T-helper 9 cell (primary cell): ENCODE data around the gene KAZN.

ENCODE experiments used
- DNase-seq: peaks from one replicate; pipeline ENCODE4 v3.0.0-alpha.2; 2020

Gene KAZN

GRCh38 chr1:14999441-14999840 lies 401.0 kb downstream of the KAZN start:
- no peak for DNase-seq

DNA sequence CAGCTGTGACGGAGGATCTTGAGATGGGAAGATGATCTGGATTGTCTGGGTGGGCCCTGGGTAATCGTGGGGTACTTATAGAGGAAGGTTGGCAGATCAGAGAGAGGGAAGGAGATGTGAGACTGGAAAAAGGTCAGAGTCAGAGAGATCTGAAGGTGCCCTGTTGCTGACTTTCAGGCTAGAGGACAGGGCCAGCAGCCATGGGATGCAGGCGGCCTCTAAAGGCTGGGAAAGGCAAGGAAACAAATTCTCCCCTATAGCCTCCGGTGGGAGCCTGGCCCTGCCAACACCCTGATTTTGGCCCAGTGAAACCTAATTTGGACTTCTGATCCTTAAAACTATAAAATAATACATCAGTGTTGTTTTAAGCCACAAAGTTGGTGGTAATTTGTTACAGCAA lies 401.5 kb downstream of the KAZN start:
- no peak for DNase-seq

- no peak for DNase-seq
These were observed 402.2 kb downstream of the KAZN start for GRCh38 chr1:15000671-15001070.

DNA sequence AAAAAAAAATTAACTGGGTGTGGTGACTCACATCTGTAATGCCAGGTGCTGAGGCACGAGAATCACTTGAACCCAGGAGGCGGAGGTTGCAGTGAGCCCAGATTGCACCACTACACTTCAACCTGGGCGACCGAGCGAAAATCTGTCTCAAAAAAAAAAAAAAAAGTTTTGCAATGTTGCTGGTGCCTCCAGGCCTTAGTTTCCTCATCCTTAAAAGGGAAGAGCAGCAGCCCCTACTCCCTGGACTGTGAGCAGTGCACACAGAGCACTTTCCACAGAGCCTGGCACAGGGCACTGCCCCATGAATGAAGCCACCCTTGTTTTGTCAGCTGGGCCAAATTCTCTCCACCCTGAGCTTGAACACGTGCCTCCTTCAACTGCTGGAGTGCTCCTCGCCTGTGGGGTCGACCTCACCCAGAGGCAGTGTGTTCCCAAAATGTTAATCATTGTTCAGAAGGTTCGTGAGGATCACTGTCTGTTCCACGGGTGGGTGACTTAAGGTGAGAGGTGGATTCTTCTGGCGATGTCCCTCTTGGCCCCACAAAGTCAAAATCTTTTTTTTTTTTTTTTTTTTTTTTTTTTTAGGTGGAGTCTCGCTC lies 402.9 kb downstream of the KAZN start:
- no peak for DNase-seq

DNA sequence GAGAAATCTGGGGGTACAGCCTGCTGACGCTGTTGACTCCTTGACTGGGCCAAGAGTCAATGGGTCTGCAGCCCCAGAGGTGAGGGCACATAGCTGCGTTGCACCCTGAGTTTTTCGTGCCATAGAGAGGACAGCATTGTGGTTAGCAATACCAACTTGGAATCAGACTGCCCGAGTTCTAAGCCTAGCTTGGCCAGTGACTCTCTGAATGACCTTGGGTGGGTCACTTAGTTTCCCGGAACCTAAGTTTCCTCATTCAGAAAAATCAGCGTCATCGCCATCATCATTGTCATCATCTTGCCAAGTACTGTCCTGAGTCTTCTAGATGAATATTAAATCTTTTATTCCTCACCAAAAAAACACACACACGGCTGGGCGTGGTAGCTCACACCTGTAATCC lies 403.8 kb downstream of the KAZN start:
- DNase-seq, result no peak

GRCh38 chr1:15004396-15004795 lies 405.9 kb downstream of the KAZN start:
- no peak for DNase-seq

DNA sequence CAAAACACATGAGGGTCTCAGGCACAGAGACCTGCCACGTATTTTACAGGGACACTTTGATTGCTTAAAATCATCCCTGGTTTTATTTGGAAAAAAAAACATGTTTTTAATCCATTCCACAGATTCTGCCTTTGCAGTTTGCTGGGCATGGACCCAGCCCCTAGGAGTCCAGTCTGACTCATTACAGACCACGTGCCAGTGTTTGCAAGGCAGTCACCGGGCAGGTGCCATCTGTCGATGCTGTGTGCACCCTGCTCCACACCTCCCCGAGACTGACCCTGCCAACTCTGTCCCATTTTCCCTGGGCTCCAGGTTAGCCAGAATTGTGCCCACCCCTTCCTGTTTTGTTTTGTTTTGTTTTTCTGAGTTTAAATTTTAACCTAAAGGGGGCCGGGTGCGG lies 406.6 kb downstream of the KAZN start:
- no peak for DNase-seq

- DNase-seq, result no peak
These were observed 408.9 kb downstream of the KAZN start for GRCh38 chr1:15007368-15007767.

DNA sequence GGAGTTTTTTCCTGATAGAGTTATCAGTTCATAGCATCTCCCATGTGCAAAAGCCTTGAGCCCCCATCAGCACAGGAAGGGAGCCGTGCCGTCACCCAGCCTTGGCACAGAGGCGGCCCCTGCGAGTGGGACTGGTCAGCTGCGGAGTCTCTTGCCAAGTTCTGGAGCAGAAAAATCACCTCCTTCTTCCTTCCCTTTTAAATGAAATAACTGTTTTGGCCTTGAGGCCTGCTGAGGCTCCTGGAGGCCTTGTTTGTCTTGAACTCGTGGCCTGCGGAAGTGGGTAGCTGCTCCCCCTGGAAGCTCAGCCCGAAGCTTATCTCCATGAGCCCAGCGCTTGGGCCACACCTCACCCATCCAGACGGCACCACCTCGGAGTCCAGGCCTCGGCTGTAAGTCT lies 409.4 kb downstream of the KAZN start:
- no peak for DNase-seq

DNA sequence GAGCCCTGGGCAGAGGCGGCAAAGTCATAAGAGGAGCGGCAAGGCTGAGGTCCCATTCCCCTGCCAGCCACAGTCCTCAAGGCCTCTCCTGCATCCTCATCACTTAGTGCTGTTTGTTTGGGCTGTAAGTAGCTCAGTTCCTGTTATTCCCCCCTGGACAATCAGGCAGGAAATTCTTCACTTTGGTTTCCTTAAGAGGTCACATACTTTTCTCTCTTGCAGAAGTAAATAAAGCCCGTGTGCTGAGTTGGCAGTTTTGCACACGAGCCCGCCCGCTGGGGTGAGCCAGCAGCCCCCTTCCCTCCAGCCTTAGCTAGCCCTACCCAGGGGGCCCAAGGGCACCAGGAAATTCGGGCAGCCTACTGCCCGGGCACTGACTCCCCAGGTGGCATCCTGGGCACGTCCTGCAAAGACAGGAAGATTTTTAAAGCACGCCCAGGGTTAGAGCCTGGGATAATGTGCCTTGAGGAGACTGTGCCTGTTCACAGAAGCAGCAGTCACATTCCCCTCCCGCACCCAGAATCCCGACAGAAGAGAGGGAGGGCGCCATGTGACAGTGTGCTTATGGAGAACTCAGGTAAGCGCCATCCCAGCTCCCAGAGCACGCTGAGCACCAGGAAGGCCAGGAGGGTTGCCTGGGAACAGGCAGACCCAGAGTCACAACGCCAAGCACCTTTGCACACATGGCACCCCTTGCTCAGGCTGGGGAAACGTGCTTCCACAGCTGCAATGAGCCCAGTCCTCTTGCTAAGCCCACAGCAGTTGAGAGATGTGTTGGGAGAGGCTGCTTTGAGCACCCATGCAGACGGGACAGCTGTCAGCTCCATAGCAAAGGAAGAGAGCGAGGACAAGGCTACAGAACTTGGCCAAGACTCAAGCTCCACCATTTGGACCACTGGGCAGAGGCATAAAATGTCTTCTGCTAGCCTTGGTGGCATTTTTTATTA lies 410.6 kb downstream of the KAZN start:
- DNase-seq, result no peak

- DNase-seq, result no peak
These were observed 412.7 kb downstream of the KAZN start for GRCh38 chr1:15011160-15011559.

- DNase-seq, result no peak
These were observed 413.2 kb downstream of the KAZN start for GRCh38 chr1:15011661-15012060.

GRCh38 chr1:15012822-15013221 lies 414.3 kb downstream of the KAZN start:
- DNase-seq, result no peak

- DNase-seq, result no peak
These were observed 415.3 kb downstream of the KAZN start for GRCh38 chr1:15013767-15014166.

DNA sequence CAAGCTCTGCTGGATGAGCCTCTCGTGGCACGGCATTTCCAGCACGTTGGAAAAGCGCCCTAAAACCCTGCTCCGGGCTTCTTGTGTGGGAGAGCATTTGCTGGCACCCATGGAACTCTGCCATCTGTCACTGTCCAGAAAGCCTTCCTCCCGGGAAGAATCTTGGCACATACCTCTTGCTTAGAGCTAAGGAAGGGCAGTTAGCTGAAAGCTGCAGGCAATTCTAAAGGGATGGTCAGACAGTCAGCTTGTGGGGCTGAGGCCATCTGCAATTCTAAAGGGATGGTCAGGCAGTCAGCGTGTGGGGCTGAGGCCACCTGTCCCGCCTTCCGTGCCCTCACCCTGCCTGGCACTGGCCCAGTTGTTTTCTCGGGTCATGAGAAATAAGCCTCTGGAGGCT lies 416.0 kb downstream of the KAZN start:
- DNase-seq, result no peak

DNA sequence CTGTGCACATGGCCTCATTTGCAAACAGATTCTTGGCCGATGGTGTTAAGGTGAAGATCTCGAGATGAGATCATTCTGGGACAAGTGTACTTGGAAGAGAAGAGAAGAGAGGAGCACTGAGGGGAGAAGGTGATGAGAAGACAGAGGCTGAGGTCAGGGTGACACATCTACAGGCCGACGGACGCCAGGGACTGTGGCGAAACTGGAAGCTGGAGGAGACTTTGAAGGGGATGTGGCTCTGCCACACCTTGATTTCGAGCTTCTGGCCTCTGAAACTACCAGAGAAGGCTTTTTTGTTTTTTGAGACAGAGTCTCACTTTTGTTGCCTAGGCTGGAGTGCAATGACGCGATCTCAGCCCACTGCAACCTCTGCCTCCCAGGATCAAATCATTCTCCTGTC lies 417.5 kb downstream of the KAZN start:
- no peak for DNase-seq

DNA sequence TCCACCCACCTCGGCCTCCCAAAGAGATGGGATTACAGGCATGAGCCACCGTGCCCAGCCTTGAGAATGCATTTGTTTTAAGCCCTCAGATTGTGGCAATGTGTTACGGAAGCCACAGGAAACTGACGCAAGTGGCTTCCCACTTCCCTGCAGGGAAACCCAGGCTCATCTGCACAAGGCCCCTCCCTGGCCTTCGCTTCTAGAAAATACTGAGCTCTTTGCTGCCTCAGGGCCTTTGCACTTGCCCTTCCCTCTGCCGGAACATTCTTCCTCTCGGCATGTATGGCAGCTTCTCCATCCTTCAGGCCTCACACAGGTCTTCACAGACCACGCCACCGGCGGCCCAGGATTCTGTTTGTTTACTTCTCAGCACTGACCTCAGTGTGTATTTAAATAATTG lies 418.0 kb downstream of the KAZN start:
- no peak for DNase-seq

GRCh38 chr1:15017120-15017519 lies 418.6 kb downstream of the KAZN start:
- DNase-seq, result no peak

- no peak for DNase-seq
These were observed 420.3 kb downstream of the KAZN start for GRCh38 chr1:15018767-15019166.

DNA sequence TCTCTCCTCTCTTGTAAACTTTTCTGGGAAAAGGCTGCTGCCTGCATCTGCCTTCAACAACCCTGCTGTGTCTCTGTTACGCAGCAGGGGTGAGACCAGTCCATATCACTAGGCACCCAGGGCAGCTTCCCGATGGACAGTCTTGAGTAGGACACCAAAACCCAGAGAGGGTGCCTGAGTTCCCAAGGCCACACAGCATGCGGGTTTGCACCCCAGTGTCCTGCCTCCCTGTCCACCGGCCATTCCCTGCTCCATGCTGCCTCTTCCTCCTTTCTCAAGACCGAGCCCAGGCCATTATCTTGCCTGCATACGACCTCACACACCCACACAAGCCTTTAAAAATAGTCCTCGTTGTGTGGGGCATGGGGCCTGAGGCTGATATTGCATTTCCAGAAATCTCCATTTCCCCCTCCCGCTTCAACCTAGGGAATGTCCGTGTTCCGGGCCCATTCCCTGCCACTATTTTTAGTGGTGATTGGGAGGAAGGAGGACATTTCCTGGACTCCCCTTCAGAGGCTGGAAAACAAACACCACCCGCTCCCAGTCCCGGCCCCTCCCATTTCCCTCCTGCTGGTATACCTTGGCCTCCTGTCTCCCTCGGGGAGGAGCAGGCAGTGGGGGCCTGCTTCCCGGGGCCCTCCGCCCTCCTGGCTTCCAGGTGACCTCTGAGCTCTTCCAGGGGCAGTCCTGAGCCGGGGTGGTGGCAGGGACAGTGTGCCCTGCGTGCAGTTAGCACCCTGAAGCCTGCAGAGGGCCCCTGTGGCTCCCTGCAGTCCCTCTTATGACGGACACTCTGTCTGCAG lies 422.7 kb downstream of the KAZN start:
- DNase-seq, result no peak

GRCh38 chr1:15022048-15022447 lies 423.6 kb downstream of the KAZN start:
- DNase-seq, result no peak

DNA sequence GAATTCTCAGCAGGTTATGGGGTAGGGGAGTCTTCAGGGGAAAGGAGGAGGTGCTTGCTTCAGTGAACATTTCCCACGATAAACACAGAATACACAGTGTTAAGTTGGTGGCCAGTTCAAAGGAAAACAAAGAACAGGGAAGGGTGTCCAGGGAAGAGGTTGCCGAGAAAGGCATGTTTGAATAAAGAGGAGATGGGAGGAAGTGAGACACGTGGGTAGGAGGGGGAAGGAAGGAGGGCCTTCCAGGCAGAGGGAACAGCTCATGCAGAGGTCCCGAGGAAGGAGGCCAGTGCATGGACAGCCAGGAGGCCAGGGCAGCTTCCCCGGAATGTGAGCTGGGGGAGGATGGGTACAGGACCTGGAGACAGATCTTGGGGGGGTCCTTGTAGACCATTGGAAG lies 424.7 kb downstream of the KAZN start:
- DNase-seq, result no peak

- no peak for DNase-seq
These were observed 425.5 kb downstream of the KAZN start for GRCh38 chr1:15023976-15024375.

DNA sequence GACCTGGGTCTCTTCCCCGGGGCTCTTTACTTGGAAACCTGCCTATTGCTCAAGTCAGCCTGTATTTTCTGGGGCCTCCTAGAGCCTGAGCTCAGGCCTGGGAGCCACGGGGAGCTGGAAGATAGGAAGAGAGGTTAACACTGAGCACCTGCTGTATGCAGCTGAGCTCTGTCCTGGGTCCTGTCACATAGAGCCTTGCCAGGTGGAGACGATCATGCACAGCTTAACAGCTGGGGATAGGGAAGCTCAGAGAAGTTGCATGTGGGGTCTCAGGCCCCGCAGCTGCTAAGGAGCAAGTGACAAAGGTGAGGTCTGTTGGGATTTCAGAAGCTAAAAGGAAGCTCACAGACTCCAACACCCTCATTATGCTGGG lies 427.6 kb downstream of the KAZN start:
- DNase-seq, result no peak
